Upper lobe of left lung (tissue), 6 donors: ENCODE data around the gene DNAH10. TPM values are rescaled to one million over a fixed set of nuclear protein-coding genes. Genes with fewer than 3 reads are reported as not detected.
"Not testable (repeated sequence)": the region's sequence is repeated elsewhere in the genome, so short reads cannot be mapped to it uniquely, and the experiment has no call there.

ENCODE experiments used
- ATAC-seq, 2 donors: fragments of 200-7000 bp; cut with Tn5 transposase; one replicate each; pipeline ENCODE4 v1.9.1; 2022; ENCODE audit warnings: mild to moderate bottlenecking in 2 of 2, moderate library complexity in 2 of 2; ENCODE audit not compliant: low FRiP score in 2 of 2
- DNase-seq, 2 donors: peaks; one replicate each; pipeline ENCODE4 v3.0.0-alpha.2; 2019 to 2020
- H3K27ac ChIP-seq, 4 donors: fragments of 200-600 bp; sonication (generic); one replicate each; pipeline ENCODE4 v1.5.1; 2016 to 2019
- H3K27me3 ChIP-seq, 4 donors: fragments of 200-600 bp; sonication (generic); one replicate each; pipeline ENCODE4 v1.5.1; 2017 to 2019
- H3K36me3 ChIP-seq, 4 donors: fragments of 200-600 bp; sonication (generic); one replicate each; pipeline ENCODE4 v1.5.1; 2016 to 2019
- H3K4me1 ChIP-seq, 4 donors: fragments of 200-600 bp; sonication (generic); one replicate each; pipeline ENCODE4 v1.5.1; 2018 to 2019
- H3K4me3 ChIP-seq, 4 donors: fragments of 200-600 bp; sonication (generic); one replicate each; pipeline ENCODE4 v1.5.1; 2017 to 2019; ENCODE audit warnings: mild to moderate bottlenecking in 2 of 4, moderate library complexity in 1 of 4
- H3K9me3 ChIP-seq, 4 donors: fragments of 200-600 bp; sonication (generic); one replicate each; pipeline ENCODE4 v1.5.1; 2018 to 2019
- EP300 ChIP-seq, 4 donors: sonication (generic); formaldehyde crosslinking; IDR thresholded peaks; one replicate each; pipeline ENCODE4 v1.5.1; 2017; ENCODE audit warnings: antibody characterized with exemption in 4 of 4, control low read depth in 2 of 4
- POLR2A ChIP-seq, 4 donors: fragments of 450-650 bp; IDR thresholded peaks; one replicate each; pipeline ENCODE4 v1.5.1; 2016 to 2017; ENCODE audit warnings: antibody characterized with exemption in 4 of 4, mild to moderate bottlenecking in 2 of 4
- POLR2AphosphoS5 ChIP-seq, 2 donors: sonication (generic); formaldehyde crosslinking; IDR thresholded peaks; one replicate each; pipeline ENCODE4 v1.5.1; 2017; ENCODE audit warnings: antibody characterized with exemption in 2 of 2
- WGBS, 2 donors: methylation state at CpG; one replicate each; pipeline ENCODE4 v1.1.5; 2017 to 2018; 5-methylcytosine and 5-hydroxymethylcytosine counted together
- total RNA-seq, 6 donors: library from RNA; depleted of rRNA in 4 of 6; stranded (reverse); fragments of >200 nt in 4 of 6; gene quantifications; one replicate each; pipeline versions ENCODE4 v1.1.0 to v1.2.1, GENCODE V29; 2016 to 2021
- TF ChIP-seq, protein P1 (sequence below), 6 experiments: fragments of 450-650 bp in 4 of 6; fragments of 200-600 bp in 2 of 6; sonication (generic) in 2 of 6; IDR thresholded peaks; one replicate each; pipeline ENCODE4 v1.5.1; 2016 to 2019; ENCODE audit warnings: antibody characterized with exemption in 6 of 6
- donor health status: DM: no; HTN: no; CAD: no; lungs with moderate emphysema.
- donor health status: DM: no; HTN: yes; CAD: no; lungs with severe emphysema.

The DNAH10 gene
- total RNA-seq, 6 donors from 2014 or later, result 0.31 to 46.0 (median 8.3) TPM

DNA sequence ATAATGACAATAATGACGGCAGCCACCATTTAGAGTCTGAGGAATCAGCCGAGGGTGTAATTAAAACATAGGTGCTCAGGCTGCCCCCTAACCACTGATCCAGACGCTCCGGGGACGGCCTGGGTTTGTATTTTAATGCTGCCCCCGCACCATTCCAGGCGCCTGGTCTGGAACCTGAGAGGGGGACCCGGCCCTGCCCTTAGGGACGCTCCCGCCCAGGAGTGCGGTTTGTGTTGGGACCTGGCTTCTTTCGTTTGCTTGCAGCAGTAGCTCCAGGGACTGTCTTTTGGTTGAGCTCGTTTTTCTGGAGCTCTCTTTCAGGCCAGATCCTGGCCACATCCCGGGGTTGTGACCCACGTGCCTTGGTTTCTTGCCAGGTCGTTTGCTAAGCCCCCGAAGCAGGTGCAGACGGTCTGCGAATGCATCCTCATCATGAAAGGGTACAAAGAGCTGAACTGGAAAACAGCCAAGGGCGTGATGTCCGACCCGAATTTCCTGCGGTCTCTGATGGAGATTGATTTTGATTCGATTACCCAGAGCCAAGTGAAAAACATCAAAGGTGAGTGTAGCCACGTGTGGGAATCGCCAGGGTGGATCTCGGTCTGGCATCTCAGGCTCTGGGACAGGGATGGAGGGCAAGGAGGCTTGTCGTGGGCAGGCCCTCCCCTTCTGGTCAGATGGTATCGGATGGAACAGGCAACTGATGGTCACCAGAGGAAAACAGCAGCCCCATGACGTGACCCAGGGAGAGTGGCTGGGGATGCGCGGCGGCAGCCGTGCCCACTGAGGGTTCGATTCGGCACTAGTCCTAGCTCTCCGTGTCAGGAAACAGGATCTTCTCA lies 147.0 kb downstream of the DNAH10 start:
- peaks cover 0 to 10% (median 2%) of the 10 kb centered on the region in 4 donors for H3K4me1 ChIP-seq
- whole genome bisulfite sequencing, 2 donors, result 77 to 79% methylated on average over 37 of the region's 37 CpGs
- no peak overlapping the region for H3K27ac ChIP-seq
- H3K27me3 ChIP-seq, result no peaks in the 10 kb centered on the region
- no peaks in the 10 kb centered on the region for H3K36me3 ChIP-seq
- DNase-seq (no peak), ATAC-seq (no peak)
- H3K9me3 ChIP-seq, result no peaks in the 10 kb centered on the region
- TF ChIP-seq POLR2A (IDR thresholded peaks at IDR 0.05) (no peak), EP300 (IDR thresholded peaks at IDR 0.05) (no peak), POLR2AphosphoS5 (IDR thresholded peaks at IDR 0.05) (no peak)
- TF ChIP-seq, protein P1, sequence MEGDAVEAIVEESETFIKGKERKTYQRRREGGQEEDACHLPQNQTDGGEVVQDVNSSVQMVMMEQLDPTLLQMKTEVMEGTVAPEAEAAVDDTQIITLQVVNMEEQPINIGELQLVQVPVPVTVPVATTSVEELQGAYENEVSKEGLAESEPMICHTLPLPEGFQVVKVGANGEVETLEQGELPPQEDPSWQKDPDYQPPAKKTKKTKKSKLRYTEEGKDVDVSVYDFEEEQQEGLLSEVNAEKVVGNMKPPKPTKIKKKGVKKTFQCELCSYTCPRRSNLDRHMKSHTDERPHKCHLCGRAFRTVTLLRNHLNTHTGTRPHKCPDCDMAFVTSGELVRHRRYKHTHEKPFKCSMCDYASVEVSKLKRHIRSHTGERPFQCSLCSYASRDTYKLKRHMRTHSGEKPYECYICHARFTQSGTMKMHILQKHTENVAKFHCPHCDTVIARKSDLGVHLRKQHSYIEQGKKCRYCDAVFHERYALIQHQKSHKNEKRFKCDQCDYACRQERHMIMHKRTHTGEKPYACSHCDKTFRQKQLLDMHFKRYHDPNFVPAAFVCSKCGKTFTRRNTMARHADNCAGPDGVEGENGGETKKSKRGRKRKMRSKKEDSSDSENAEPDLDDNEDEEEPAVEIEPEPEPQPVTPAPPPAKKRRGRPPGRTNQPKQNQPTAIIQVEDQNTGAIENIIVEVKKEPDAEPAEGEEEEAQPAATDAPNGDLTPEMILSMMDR (IDR thresholded peaks at IDR 0.05), result no peak
- H3K4me3 ChIP-seq, result no peak overlapping the region

DNA sequence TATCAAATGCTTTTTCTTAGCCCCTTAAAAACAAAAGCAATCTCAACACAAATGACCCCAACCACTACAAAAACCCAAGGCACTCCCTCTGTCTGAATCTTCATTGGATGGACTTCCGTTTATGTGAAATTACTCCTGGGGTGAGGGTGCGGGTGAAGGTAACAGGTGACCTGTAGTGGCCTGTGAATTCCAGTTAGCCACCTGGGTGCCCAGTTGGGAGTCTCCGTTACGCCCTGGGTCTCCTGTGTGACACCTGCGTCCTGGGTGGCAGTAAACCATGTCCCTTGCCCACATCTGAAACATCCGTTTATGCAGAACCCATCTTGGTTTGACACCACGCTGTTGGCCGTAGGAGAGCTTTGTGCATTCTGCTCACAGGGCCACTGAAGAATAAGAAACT lies 148.0 kb downstream of the DNAH10 start:
- peaks cover 0 to 10% (median 2%) of the 10 kb centered on the region in 4 donors for H3K4me1 ChIP-seq
- TF ChIP-seq POLR2AphosphoS5 (IDR thresholded peaks at IDR 0.05) (no peak), POLR2A (IDR thresholded peaks at IDR 0.05) (no peak), EP300 (IDR thresholded peaks at IDR 0.05) (no peak)
- TF ChIP-seq, protein P1 (IDR thresholded peaks at IDR 0.05), result no peak
- 92 to 96% methylated on average over 8 of the region's 8 CpGs for WGBS, 2 donors
- ATAC-seq (no peak), DNase-seq (no peak)
- H3K27ac ChIP-seq, result no peak overlapping the region
- no peaks in the 10 kb centered on the region for H3K36me3 ChIP-seq
- no peak overlapping the region for H3K4me3 ChIP-seq
- no peaks in the 10 kb centered on the region for H3K27me3 ChIP-seq
- H3K9me3 ChIP-seq, result no peaks in the 10 kb centered on the region

DNA sequence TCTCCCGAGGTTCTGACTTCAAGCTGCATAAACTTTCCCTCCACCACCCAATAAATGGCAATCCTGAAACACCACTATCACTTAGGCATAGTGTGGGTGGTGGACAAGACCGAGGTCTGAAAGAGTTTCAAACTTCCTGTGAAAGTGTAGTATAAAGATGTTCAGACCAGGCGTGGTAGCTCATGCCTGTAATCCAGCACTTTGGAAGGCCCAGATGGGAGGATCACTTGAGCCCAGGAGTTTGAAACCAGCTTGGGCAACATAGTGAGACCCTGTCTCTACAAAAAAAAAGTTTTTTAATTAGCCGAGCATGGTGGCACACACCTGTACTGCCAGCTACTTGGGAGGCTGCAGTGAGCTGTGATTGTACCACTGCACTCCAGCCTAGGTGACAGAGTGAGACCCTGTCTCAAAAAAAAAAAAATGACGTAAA lies 148.7 kb downstream of the DNAH10 start:
- ATAC-seq (no peak), DNase-seq (no peak)
- Histone ChIP-seq H3K27ac (no peak overlapping the region), H3K4me3 (no peak overlapping the region), H3K9me3 (no peaks in the 10 kb centered on the region), H3K4me1 (peaks cover 0 to 10% (median 0%) of the 10 kb centered on the region in 4 donors), H3K27me3 (no peaks in the 10 kb centered on the region), H3K36me3 (no peaks in the 10 kb centered on the region)
- 65 to 76% methylated on average over 5 of the region's 5 CpGs for WGBS, 2 donors
- TF ChIP-seq POLR2A (IDR thresholded peaks at IDR 0.05) (no peak), POLR2AphosphoS5 (IDR thresholded peaks at IDR 0.05) (no peak), EP300 (IDR thresholded peaks at IDR 0.05) (no peak)
- TF ChIP-seq, protein P1 (IDR thresholded peaks at IDR 0.05), result no peak

DNA sequence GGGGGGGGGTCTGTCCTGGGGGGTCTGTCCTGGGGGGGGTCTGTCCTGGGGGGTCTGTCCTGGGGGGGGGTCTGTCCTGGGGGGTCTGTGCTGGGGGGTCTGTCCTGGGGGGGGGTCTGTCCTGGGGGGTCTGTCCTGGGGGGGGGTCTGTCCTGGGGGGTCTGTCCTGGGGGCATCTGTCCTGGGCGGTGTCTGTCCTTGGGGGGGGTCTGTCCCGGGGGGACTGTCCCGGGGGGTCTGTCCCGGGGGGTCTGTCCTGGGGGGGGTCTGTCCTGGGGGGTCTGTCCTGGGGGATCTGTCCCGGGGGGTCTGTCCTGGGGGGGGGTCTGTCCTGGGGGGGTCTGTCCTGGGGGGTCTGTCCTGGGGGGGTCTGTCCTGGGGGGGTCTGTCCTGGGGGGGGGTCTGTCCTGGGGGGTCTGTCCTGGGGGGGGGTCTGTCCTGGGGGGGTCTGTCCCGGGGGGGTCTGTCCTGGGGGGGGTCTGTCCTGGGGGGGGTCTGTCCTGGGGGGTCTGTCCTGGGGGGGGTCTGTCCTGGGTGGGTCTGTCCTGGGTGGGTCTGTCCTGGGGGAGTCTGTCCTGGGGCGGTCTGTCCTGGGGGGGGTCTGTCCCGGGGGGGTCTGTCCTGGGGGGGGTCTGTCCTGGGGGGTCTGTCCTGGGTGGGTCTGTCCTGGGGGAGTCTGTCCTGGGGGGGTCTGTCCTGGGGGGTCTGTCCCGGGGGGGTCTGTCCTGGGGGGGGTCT lies 149.7 kb downstream of the DNAH10 start:
- H3K27me3 ChIP-seq, H3K4me3 ChIP-seq, ATAC-seq, H3K36me3 ChIP-seq, DNase-seq, H3K9me3 ChIP-seq, H3K27ac ChIP-seq: not testable (repeated sequence)
- H3K4me1 ChIP-seq, result peaks cover 0 to 10% (median 0%) of the 10 kb centered on the region in 4 donors
- no CpG with 5 or more reads among the region's 9 CpGs for WGBS, 2 donors
